Ishikawa (cell line): ENCODE data around the gene DMD.

Experiments used
- CEBPB ChIP-seq: IDR thresholded peaks from 2 replicates; pipeline ENCODE4 v1.6.1; 2012
- CREB1 ChIP-seq: IDR thresholded peaks from 2 replicates; pipeline ENCODE4 v1.6.1; 2012; ENCODE audit warnings: low read depth
- EGR1 ChIP-seq: IDR thresholded peaks from 2 replicates; pipeline ENCODE4 v1.6.1; 2012
- EP300 ChIP-seq: IDR thresholded peaks from 2 replicates; pipeline ENCODE4 v1.6.1; 2012; ENCODE audit warnings: borderline replicate concordance
- FOXM1 ChIP-seq: IDR thresholded peaks from 2 replicates; pipeline ENCODE4 v1.6.1; 2012; ENCODE audit warnings: low read depth, borderline replicate concordance
- NFIC ChIP-seq: IDR thresholded peaks from 2 replicates; pipeline ENCODE4 v1.6.1; 2012
- RAD21 ChIP-seq: IDR thresholded peaks from 2 replicates; pipeline ENCODE4 v1.6.1; 2012; ENCODE audit warnings: low read depth
- TAF1 ChIP-seq: IDR thresholded peaks from 2 replicates; pipeline ENCODE4 v1.6.1; 2012; ENCODE audit warnings: low read depth, mild to moderate bottlenecking
- TCF12 ChIP-seq: IDR thresholded peaks from 2 replicates; pipeline ENCODE4 v1.6.1; 2012; ENCODE audit warnings: low read depth
- TEAD4 ChIP-seq: IDR thresholded peaks from 2 replicates; pipeline ENCODE4 v1.6.1; 2012
- YY1 ChIP-seq: IDR thresholded peaks from 2 replicates; pipeline ENCODE4 v1.6.1; 2012; ENCODE audit warnings: low read depth
- ZBTB7A ChIP-seq: IDR thresholded peaks from 2 replicates; pipeline ENCODE4 v1.6.1; 2012; ENCODE audit warnings: low read depth
- TF ChIP-seq, protein P1 (sequence below): IDR thresholded peaks from 2 replicates; pipeline ENCODE4 v1.6.1; 2012
- TF ChIP-seq, protein P2 (sequence below): IDR thresholded peaks from 2 replicates; pipeline ENCODE4 v1.6.1; 2012; ENCODE audit warnings: low read depth, mild to moderate bottlenecking
- TF ChIP-seq, protein P3 (sequence below): IDR thresholded peaks from 2 replicates; pipeline ENCODE4 v1.6.1; 2012

DMD gene

DNA sequence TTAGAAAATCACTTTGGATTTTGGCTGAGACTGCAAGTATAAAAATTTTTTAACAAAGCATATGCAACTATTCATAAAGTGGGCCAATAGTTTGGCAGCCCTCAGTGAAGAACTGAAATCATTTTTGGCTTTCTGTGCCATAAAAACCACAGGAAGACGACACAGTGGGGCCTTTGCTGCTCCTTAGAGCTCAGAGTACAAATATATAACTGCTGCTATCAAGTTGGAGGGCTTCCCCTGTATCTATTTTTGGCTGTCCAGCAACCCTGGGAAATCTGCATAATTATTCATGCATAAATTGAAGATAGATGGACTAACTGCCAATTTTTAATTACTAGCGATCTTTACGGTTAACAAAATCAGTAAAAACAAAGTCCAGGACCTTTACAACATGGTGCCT is 2088.0 kb downstream of the DMD start:
- no peak for TF ChIP-seq TEAD4
- no peak for TF ChIP-seq CEBPB
- TF ChIP-seq TCF12 = no peak
- no peak for TF ChIP-seq EGR1
- TF ChIP-seq FOXM1 = no peak
- no peak for TF ChIP-seq ZBTB7A
- TF ChIP-seq, protein P1, sequence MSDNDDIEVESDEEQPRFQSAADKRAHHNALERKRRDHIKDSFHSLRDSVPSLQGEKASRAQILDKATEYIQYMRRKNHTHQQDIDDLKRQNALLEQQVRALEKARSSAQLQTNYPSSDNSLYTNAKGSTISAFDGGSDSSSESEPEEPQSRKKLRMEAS = no peak
- TF ChIP-seq YY1 = no peak
- no peak for TF ChIP-seq CREB1
- no peak for TF ChIP-seq TAF1

DNA sequence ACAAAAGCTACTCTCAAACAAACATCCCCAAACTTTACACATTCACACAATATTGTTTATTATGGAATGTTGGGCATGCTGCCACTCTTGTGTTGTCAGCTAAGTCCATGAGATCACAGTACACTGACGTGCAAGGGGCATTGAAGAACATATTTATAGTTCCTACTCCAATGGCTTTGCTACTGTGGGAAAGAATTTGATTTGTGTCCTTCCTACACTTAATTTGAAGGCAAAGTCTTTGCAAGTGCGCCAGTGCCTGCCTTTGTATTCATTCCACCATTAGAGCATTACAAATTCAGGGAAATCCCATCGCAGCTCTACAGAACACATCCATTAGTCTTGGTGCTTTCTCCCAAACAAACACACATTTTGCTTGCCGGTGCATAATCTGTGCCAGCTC is 2094.1 kb downstream of the DMD start:
- TF ChIP-seq TAF1 = no peak
- TF ChIP-seq, protein P2, sequence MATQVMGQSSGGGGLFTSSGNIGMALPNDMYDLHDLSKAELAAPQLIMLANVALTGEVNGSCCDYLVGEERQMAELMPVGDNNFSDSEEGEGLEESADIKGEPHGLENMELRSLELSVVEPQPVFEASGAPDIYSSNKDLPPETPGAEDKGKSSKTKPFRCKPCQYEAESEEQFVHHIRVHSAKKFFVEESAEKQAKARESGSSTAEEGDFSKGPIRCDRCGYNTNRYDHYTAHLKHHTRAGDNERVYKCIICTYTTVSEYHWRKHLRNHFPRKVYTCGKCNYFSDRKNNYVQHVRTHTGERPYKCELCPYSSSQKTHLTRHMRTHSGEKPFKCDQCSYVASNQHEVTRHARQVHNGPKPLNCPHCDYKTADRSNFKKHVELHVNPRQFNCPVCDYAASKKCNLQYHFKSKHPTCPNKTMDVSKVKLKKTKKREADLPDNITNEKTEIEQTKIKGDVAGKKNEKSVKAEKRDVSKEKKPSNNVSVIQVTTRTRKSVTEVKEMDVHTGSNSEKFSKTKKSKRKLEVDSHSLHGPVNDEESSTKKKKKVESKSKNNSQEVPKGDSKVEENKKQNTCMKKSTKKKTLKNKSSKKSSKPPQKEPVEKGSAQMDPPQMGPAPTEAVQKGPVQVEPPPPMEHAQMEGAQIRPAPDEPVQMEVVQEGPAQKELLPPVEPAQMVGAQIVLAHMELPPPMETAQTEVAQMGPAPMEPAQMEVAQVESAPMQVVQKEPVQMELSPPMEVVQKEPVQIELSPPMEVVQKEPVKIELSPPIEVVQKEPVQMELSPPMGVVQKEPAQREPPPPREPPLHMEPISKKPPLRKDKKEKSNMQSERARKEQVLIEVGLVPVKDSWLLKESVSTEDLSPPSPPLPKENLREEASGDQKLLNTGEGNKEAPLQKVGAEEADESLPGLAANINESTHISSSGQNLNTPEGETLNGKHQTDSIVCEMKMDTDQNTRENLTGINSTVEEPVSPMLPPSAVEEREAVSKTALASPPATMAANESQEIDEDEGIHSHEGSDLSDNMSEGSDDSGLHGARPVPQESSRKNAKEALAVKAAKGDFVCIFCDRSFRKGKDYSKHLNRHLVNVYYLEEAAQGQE = no peak

DNA sequence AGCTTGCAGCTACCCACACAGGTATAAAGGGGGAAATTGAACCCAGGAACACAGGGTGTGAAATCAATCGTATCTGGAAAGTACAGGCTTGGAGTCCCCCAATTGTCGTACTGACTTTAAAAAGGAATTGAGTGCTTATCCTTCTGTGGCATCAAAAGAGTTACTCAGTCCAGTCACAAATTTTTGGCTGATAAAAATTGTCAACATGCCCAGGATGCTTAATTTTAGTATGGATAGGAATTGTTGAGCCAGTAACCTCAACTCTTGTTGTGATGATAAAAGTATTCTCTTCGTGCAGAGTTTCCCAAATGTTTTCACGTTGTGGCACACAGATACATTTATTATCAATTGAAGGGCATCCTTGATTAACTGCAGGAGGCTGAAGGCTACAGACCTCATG is 2096.0 kb downstream of the DMD start:
- TF ChIP-seq RAD21 = no peak

DNA sequence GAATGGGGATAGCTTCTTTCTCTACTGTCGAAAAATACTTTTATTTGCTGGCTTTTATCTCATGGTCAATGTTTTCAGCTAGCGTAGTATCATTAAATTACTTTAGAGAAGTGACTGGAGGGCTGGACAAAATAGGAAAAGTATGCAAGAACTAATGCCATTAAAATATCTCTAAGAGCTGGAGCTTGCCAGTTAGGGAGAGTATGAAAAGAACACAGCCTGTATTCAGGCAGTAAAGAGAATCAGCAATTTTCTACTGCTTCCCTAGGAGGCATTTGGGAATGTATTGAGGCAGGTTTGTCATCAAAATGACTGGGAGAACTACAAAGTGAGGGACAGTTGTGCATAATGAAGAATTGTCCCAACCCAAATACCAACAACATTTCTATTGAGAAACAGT is 2096.5 kb downstream of the DMD start:
- TF ChIP-seq CREB1 (no peak), RAD21 (no peak), TCF12 (no peak), NFIC (no peak), EGR1 (no peak), EP300 (no peak), CEBPB (no peak), TAF1 (no peak), FOXM1 (no peak), TEAD4 (no peak)
- TF ChIP-seq, protein P3, sequence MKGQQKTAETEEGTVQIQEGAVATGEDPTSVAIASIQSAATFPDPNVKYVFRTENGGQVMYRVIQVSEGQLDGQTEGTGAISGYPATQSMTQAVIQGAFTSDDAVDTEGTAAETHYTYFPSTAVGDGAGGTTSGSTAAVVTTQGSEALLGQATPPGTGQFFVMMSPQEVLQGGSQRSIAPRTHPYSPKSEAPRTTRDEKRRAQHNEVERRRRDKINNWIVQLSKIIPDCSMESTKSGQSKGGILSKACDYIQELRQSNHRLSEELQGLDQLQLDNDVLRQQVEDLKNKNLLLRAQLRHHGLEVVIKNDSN = no peak

DNA sequence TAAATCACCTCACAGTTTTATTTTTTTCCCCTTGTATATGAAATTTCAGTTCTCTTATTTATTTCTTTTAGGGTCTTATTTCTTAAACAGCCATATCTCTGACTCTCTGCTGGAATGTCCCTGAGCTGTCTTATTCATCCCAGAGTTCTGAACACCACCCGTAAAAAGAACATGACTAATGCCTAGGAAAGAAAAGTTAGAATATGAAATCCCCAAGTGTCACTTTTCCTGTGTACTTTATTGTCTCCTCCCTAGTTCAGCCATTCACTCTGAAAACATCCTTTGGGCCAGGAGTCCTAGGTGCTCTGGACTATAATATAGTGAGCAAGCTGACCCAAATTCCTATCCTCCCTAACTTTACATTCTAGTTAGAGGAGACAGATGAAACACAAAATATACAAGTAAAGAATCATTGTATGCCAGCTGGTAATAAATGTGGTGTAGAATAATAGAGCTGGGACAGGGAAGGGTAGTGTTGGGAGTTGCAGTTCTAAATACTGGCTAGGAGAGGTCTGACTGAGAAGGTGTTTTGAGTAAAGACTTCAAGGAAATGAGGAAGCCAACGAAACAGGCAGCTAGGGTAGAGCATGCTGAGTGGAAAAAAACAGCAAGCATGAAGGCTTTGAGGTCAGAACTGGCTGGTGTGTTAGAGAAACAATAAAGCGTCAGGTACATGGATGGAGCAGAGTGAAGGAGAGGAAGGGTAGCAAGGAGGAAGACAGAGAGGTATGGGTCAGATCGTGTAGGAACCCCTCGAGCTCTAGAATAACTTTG is 2098.9 kb downstream of the DMD start:
- TF ChIP-seq, protein P3 = no peak
- TF ChIP-seq EGR1 (no peak), NFIC (no peak), TCF12 (no peak), EP300 (no peak), TAF1 (no peak), ZBTB7A (no peak), TEAD4 (no peak), CEBPB (no peak), FOXM1 (no peak), CREB1 (no peak), RAD21 (no peak), YY1 (no peak)
- TF ChIP-seq, protein P1 = no peak
- TF ChIP-seq, protein P2 = no peak

DNA sequence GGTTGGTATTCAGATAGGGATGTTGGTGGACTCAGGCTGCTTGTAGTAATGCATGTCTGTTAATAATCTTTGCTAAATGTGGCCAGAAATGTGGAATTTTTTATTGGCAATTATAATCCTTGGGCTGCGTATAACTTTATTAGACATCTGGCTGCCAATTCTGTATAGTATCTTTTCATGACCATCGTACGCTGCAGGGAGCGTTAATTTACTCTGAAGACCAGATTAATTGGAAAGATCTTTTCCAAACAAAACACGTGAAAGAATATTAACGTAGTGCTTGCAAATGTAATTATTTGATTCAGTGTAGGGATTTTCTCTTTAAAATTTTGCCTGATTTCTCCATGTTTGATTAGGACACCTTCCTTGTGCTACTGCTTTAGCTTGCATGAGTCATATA is 2100.7 kb downstream of the DMD start:
- TF ChIP-seq RAD21 (no peak), CEBPB (no peak), YY1 (no peak), EGR1 (no peak)
- TF ChIP-seq, protein P1 = no peak
